OCI-LY1 (cell line): ENCODE data around the gene FCHO1.
A peak's percentile ranks its signal among the peaks of the same experiment; 100 is the strongest.

ENCODE experiments used
- H2AFZ ChIP-seq: fragments of 200-600 bp; sonication (generic), shearing (Covaris generic); 2 replicates; pipeline ENCODE4 v1.6.0; 2014; ENCODE audit warnings: antibody characterized with exemption, mild to moderate bottlenecking, low read length
- H3F3A ChIP-seq: fragments of 200-600 bp; sonication (generic), shearing (Covaris generic); 2 replicates; pipeline ENCODE4 v1.6.0; 2014; ENCODE audit warnings: mild to moderate bottlenecking, antibody characterized with exemption, low read length, moderate library complexity; ENCODE audit not compliant: insufficient read depth
- H3K27ac ChIP-seq: fragments of 200-600 bp; sonication (generic); 2 replicates; pipeline ENCODE4 v1.5.1; 2014; ENCODE audit warnings: low read length, mixed run types, mild to moderate bottlenecking, low read depth; ENCODE audit not compliant: poor library complexity, severe bottlenecking
- H3K27me3 ChIP-seq: fragments of 200-600 bp; sonication (generic); 2 replicates; pipeline ENCODE4 v1.6.0; 2014; ENCODE audit warnings: antibody characterized with exemption, mild to moderate bottlenecking, low read length, moderate library complexity; ENCODE audit not compliant: insufficient read depth
- H3K36me3 ChIP-seq: fragments of 200-600 bp; sonication (generic); 2 replicates; pipeline ENCODE4 v1.6.1; 2014; ENCODE audit warnings: mild to moderate bottlenecking, antibody characterized with exemption, low read length, moderate library complexity, mixed read lengths; ENCODE audit not compliant: insufficient read depth
- H3K4me1 ChIP-seq: fragments of 200-600 bp; sonication (generic); 2 replicates; pipeline ENCODE4 v1.5.1; 2014; ENCODE audit warnings: mild to moderate bottlenecking, low read length, moderate library complexity; ENCODE audit not compliant: insufficient read depth, severe bottlenecking
- H3K4me2 ChIP-seq: fragments of 200-600 bp; sonication (generic), shearing (Covaris generic); 2 replicates; pipeline ENCODE4 v1.6.1; 2014; ENCODE audit warnings: low read length
- H3K4me3 ChIP-seq: fragments of 200-600 bp; sonication (generic); 2 replicates; pipeline ENCODE4 v1.5.1; 2014; ENCODE audit warnings: low read length, low read depth, mild to moderate bottlenecking, mixed read lengths; ENCODE audit not compliant: poor library complexity, severe bottlenecking
- H3K79me2 ChIP-seq: fragments of 200-600 bp; shearing (Covaris generic); 2 replicates; pipeline ENCODE4 v1.6.1; 2016; ENCODE audit warnings: mixed run types, low read length, mixed read lengths; ENCODE audit not compliant: insufficient read depth
- H3K9ac ChIP-seq: fragments of 200-600 bp; sonication (generic), shearing (Covaris generic); 2 replicates; pipeline ENCODE4 v1.6.1; 2014; ENCODE audit warnings: mild to moderate bottlenecking, low read length, mixed read lengths
- H3K9me2 ChIP-seq: fragments of 200-600 bp; sonication (generic), shearing (Covaris generic); 2 replicates; pipeline ENCODE4 v1.6.1; 2014; ENCODE audit warnings: low read depth, mild to moderate bottlenecking, low read length, mixed read lengths
- H3K9me3 ChIP-seq: fragments of 200-600 bp; shearing (Covaris generic); 2 replicates; pipeline ENCODE4 v1.6.1; 2014; ENCODE audit warnings: low read length, mixed read lengths
- H4K20me1 ChIP-seq: fragments of 200-600 bp; sonication (generic), shearing (Covaris generic); 2 replicates; pipeline ENCODE4 v1.6.0; 2016; ENCODE audit warnings: mild to moderate bottlenecking, low read length; ENCODE audit not compliant: insufficient read depth
- CTCF ChIP-seq: fragments of 200-600 bp; sonication (generic), shearing (Covaris generic); IDR thresholded peaks from 2 replicates; pipeline ENCODE4 v1.5.1; 2017; ENCODE audit warnings: mild to moderate bottlenecking, antibody characterized with exemption, low read length, moderate library complexity, mixed read lengths
- EZH2 ChIP-seq: fragments of 200-600 bp; sonication (generic), shearing (Covaris generic); IDR thresholded peaks from 2 replicates; pipeline ENCODE4 v1.8.0; 2017; ENCODE audit warnings: borderline replicate concordance, mixed run types, mild to moderate bottlenecking, antibody characterized with exemption, low read length, moderate library complexity, mixed read lengths

Gene FCHO1

GRCh38 chr19:17718947-17719711 is 32.1 kb upstream of the FCHO1 start, which contains the start of gene MAP1S:
Gene MAP1S, plus strand, starts transcription at chr19:17719480. Its CDS starts 23 bp downstream, at chr19:17719503.
- Histone ChIP-seq H3K4me3 (peak within 1 kb of the TSS; percentile 97), H2AFZ (0 out of 2 replicates have a peak within 1 kb of the TSS, but pooled peaks have one; percentile 8), H3K27ac (no peak within 1 kb of the TSS), H4K20me1 (no peaks in the 10 kb centered on the region), H3K27me3 (no peaks in the 10 kb centered on the region), H3K79me2 (peaks cover 9% of the 10 kb centered on the region), H3K9ac (peak within 1 kb of the TSS; percentile 88), H3K4me1 (peaks cover 23% of the 10 kb centered on the region), H3F3A (no peaks in the 10 kb centered on the region), H3K9me2 (no peaks in the 10 kb centered on the region), H3K9me3 (no peaks in the 10 kb centered on the region), H3K4me2 (peak within 1 kb of the TSS; percentile 99), H3K36me3 (0 out of 2 replicates have a peak, but pooled peaks cover under 1% of the 10 kb centered on the region)
- TF ChIP-seq CTCF = no peak
- TF ChIP-seq EZH2 = no peak

GRCh38 chr19:17719730-17720400 is 31.4 kb upstream of the FCHO1 start:
- Histone ChIP-seq H4K20me1 (no peaks in the 10 kb centered on the region), H3K9me2 (no peaks in the 10 kb centered on the region), H2AFZ (no peak overlapping the region), H3K27ac (no peak overlapping the region), H3K4me2 (peak overlapping the region; percentile 99), H3K79me2 (peaks cover 9% of the 10 kb centered on the region), H3K4me1 (peaks cover 23% of the 10 kb centered on the region), H3K36me3 (peaks cover 7% of the 10 kb centered on the region; the same call in 1 of the 2 replicates), H3K4me3 (peak overlapping the region; percentile 97), H3F3A (no peaks in the 10 kb centered on the region), H3K9me3 (no peaks in the 10 kb centered on the region), H3K27me3 (no peaks in the 10 kb centered on the region), H3K9ac (peak overlapping the region; percentile 88)
- TF ChIP-seq CTCF = no peak
- TF ChIP-seq EZH2 = no peak

- no peaks in the 10 kb centered on the region for H3K9me2 ChIP-seq
- H3K27me3 ChIP-seq = no peaks in the 10 kb centered on the region
- H2AFZ ChIP-seq = no peak overlapping the region
- H3K79me2 ChIP-seq = peaks cover 9% of the 10 kb centered on the region
- H3F3A ChIP-seq = no peaks in the 10 kb centered on the region
- H3K27ac ChIP-seq = no peak overlapping the region
- H4K20me1 ChIP-seq = no peaks in the 10 kb centered on the region
- H3K9ac ChIP-seq = peak overlapping the region; percentile 88
- H3K4me3 ChIP-seq = peak overlapping the region; percentile 97
- H3K4me2 ChIP-seq = peak overlapping the region; percentile 99
- no peak for TF ChIP-seq EZH2
- no peak for TF ChIP-seq CTCF
- H3K36me3 ChIP-seq = peaks cover 13% of the 10 kb centered on the region; the same call in 1 of the 2 replicates
- H3K9me3 ChIP-seq = no peaks in the 10 kb centered on the region
- H3K4me1 ChIP-seq = peaks cover 23% of the 10 kb centered on the region
Measured at GRCh38 chr19:17720440-17720839, 30.8 kb upstream of the FCHO1 start.
